IMR-90 (cell line): ENCODE measurements around the gene PTPN23. TPM values are rescaled to one million over a fixed set of nuclear protein-coding genes. Genes with fewer than 3 reads are reported as not detected.

ENCODE experiments used
- ATAC-seq: fragments of 200-7000 bp; cut with Tn5 transposase; 2 replicates; pipeline ENCODE4 v1.9.1; 2020; ENCODE audit warnings: low read depth, mild to moderate bottlenecking, moderate library complexity
- BruUV-seq: library from RNA; stranded (reverse); fragments of 400-500 nt; replicated peaks from 2 replicates; lab custom pipeline; 2021; lab: Mats Ljungman, UMichigan
- CTCF ChIA-PET: fragments of 300-600 bp; formaldehyde crosslinking; extraction: SDS; loops from one replicate; lab custom pipeline; 2021; ENCODE audit warnings: antibody characterized with exemption; lab: Yijun Ruan, JAX
- POLR2A ChIA-PET: fragments of 300-600 bp; sonication (Branson Sonifier 250); formaldehyde crosslinking; loops from one replicate; lab custom pipeline; 2022; ENCODE audit warnings: antibody characterized with exemption; ENCODE audit not compliant: unreplicated experiment; lab: Charles Lee
- DNase-seq: peaks from one replicate; pipeline ENCODE4 v3.0.0; 2013
- H2AFZ ChIP-seq: replicated peaks from 2 replicates; pipeline ENCODE3; 2013; ENCODE audit warnings: low read length, mild to moderate bottlenecking; ENCODE audit not compliant: poor library complexity
- H2AK5ac ChIP-seq: 2 replicates; pipeline ENCODE4 v1.6.1; 2013; ENCODE audit warnings: low read depth, low read length, inconsistent platforms
- H2AK9ac ChIP-seq: replicated peaks from 2 replicates; pipeline ENCODE3; 2013; ENCODE audit warnings: mild to moderate bottlenecking, low read depth, low read length, moderate library complexity; ENCODE audit not compliant: poor library complexity
- H2BK120ac ChIP-seq: 2 replicates; pipeline ENCODE4 v1.6.1; 2013; ENCODE audit warnings: low read depth, low read length, inconsistent platforms
- H2BK15ac ChIP-seq: 3 replicates; pipeline ENCODE4 v1.6.1; 2013; ENCODE audit warnings: low read depth, low read length, inconsistent platforms
- H2BK20ac ChIP-seq: 2 replicates; pipeline ENCODE4 v1.6.1; 2013; ENCODE audit warnings: low read depth, mild to moderate bottlenecking, inconsistent platforms, low read length, moderate library complexity
- H2BK5ac ChIP-seq: 2 replicates; pipeline ENCODE4 v1.6.1; 2013; ENCODE audit warnings: mild to moderate bottlenecking, low read depth, low read length, inconsistent platforms; ENCODE audit not compliant: poor library complexity, severe bottlenecking
- H3K14ac ChIP-seq: replicated peaks from 2 replicates; pipeline ENCODE4 v1.6.1; 2013; ENCODE audit warnings: low read depth, low read length, inconsistent platforms
- H3K18ac ChIP-seq: 2 replicates; pipeline ENCODE4 v1.6.1; 2013; ENCODE audit warnings: low read depth, low read length, control low read depth
- H3K23ac ChIP-seq: 2 replicates; pipeline ENCODE4 v1.6.1; 2013; ENCODE audit warnings: low read depth, low read length, inconsistent platforms
- H3K27ac ChIP-seq: 2 replicates; pipeline ENCODE4 v1.5.1; 2013; ENCODE audit warnings: mild to moderate bottlenecking, control low read depth, low read length; ENCODE audit not compliant: insufficient read depth
- H3K27me3 ChIP-seq: 2 replicates; pipeline ENCODE4 v1.6.1; 2013; ENCODE audit warnings: low read length; ENCODE audit not compliant: control insufficient read depth, insufficient read depth
- H3K36me3 ChIP-seq: 2 replicates; pipeline ENCODE4 v1.6.1; 2013; ENCODE audit warnings: low read length, mixed read lengths; ENCODE audit not compliant: control insufficient read depth, insufficient read depth
- H3K4ac ChIP-seq: 2 replicates; pipeline ENCODE4 v1.6.1; 2013; ENCODE audit warnings: low read depth, low read length, inconsistent platforms
- H3K4me1 ChIP-seq: 2 replicates; pipeline ENCODE4 v1.6.1; 2013; ENCODE audit warnings: low read length, mixed read lengths; ENCODE audit not compliant: control insufficient read depth, insufficient read depth
- H3K4me2 ChIP-seq: 2 replicates; pipeline ENCODE4 v1.6.1; 2013; ENCODE audit warnings: low read depth, mild to moderate bottlenecking, control low read depth, low read length, moderate library complexity
- H3K4me3 ChIP-seq: 2 replicates; pipeline ENCODE4 v1.5.1; 2013; ENCODE audit warnings: low read depth, mild to moderate bottlenecking, control low read depth, low read length, moderate library complexity; ENCODE audit not compliant: insufficient read depth
- H3K56ac ChIP-seq: 2 replicates; pipeline ENCODE4 v1.6.1; 2013; ENCODE audit warnings: low read length, inconsistent platforms; ENCODE audit not compliant: insufficient read depth; ENCODE audit errors: extremely low read depth
- H3K79me1 ChIP-seq, 2 experiments: 2 replicates each; pipeline ENCODE4 v1.6.1; 2013; ENCODE audit warnings: low read length in 2 of 2, inconsistent platforms in 1 of 2, low read depth in 1 of 2
- H3K9ac ChIP-seq: 2 replicates; pipeline ENCODE4 v1.6.1; 2013; ENCODE audit warnings: low read depth, low read length, control low read depth
- H3K9me1 ChIP-seq: 2 replicates; pipeline ENCODE4 v1.6.1; 2013; ENCODE audit warnings: low read length, inconsistent platforms; ENCODE audit not compliant: insufficient read depth
- H3K9me3 ChIP-seq: 2 replicates; pipeline ENCODE4 v1.6.1; 2013; ENCODE audit warnings: low read length; ENCODE audit not compliant: control insufficient read depth, insufficient read depth
- H4K20me1 ChIP-seq: 2 replicates; pipeline ENCODE4 v1.6.1; 2013; ENCODE audit warnings: low read length, inconsistent platforms; ENCODE audit not compliant: insufficient read depth
- H4K5ac ChIP-seq: 2 replicates; pipeline ENCODE4 v1.6.1; 2013; ENCODE audit warnings: mild to moderate bottlenecking, low read depth, low read length, control low read depth
- H4K8ac ChIP-seq, 2 experiments: 2 replicates each; pipeline ENCODE4 v1.6.1; 2013; ENCODE audit warnings: low read depth in 2 of 2, low read length in 2 of 2, control low read depth in 1 of 2, inconsistent platforms in 1 of 2
- H4K91ac ChIP-seq: 2 replicates; pipeline ENCODE4 v1.6.1; 2013; ENCODE audit warnings: low read depth, low read length, inconsistent platforms; ENCODE audit not compliant: insufficient read depth
- CHD1 ChIP-seq: IDR thresholded peaks from 2 replicates; pipeline ENCODE4 v1.6.1; 2012; ENCODE audit warnings: low read depth, low read length, improper control_type of control experiment
- CTCF ChIP-seq: conservative IDR thresholded peaks from 2 replicates; pipeline ENCODE4 v1.5.1; 2012; ENCODE audit warnings: mild to moderate bottlenecking, low read depth, low read length, improper control_type of control experiment
- ELK1 ChIP-seq: fragments of 150-350 bp; IDR thresholded peaks from 2 replicates; pipeline ENCODE4 v1.6.1; 2016; ENCODE audit warnings: low read depth, mild to moderate bottlenecking, low read length, moderate library complexity, borderline replicate concordance
- FOS ChIP-seq: fragments of 150-350 bp; IDR thresholded peaks from 2 replicates; pipeline ENCODE4 v1.6.1; 2016; ENCODE audit warnings: low read depth, low read length
- MAZ ChIP-seq: IDR thresholded peaks from 2 replicates; pipeline ENCODE4 v1.6.1; 2012; ENCODE audit warnings: low read depth, mild to moderate bottlenecking, low read length, improper control_type of control experiment, moderate library complexity, borderline replicate concordance
- MXI1 ChIP-seq: IDR thresholded peaks from 2 replicates; pipeline ENCODE4 v1.6.1; 2012; ENCODE audit warnings: low read depth, mild to moderate bottlenecking, low read length, moderate library complexity, borderline replicate concordance
- NFE2L2 ChIP-seq: fragments of 150-350 bp; IDR thresholded peaks from 2 replicates; pipeline ENCODE4 v1.6.1; 2016; ENCODE audit warnings: low read depth, mild to moderate bottlenecking, low read length
- RAD21 ChIP-seq: IDR thresholded peaks from 2 replicates; pipeline ENCODE4 v1.6.1; 2012; ENCODE audit warnings: low read length, improper control_type of control experiment
- RCOR1 ChIP-seq: IDR thresholded peaks from 2 replicates; pipeline ENCODE4 v1.6.1; 2012; ENCODE audit warnings: mild to moderate bottlenecking, low read length, improper control_type of control experiment; ENCODE audit not compliant: insufficient replicate concordance
- RFX5 ChIP-seq: IDR thresholded peaks from 2 replicates; pipeline ENCODE4 v1.8.0; 2012; ENCODE audit warnings: low read depth, mild to moderate bottlenecking, low read length, moderate library complexity
- SMC3 ChIP-seq: fragments of 150-350 bp; IDR thresholded peaks from 2 replicates; pipeline ENCODE4 v1.6.1; 2016; ENCODE audit warnings: low read depth, mild to moderate bottlenecking, antibody characterized with exemption, low read length, moderate library complexity
- WGBS, 2 experiments: methylation state at CpG; one replicate each; pipeline versions ENCODE4 v1.1.5 to v1.1.7; 2013; ENCODE audit warnings: missing lambda C conversion rate in 2 of 2; ENCODE audit not compliant: insufficient read length in 1 of 2; ENCODE audit errors: extremely low coverage in 2 of 2; 5-methylcytosine and 5-hydroxymethylcytosine counted together
- dilution Hi-C: fragments of 300-500 bp; cut with HindIII; formaldehyde crosslinking; loops from one replicate; pipeline ENCODE4 v1.14.3; 2018; ENCODE audit warnings: low sequenced_read_pairs; ENCODE audit not compliant: unreplicated experiment
- in situ Hi-C: fragments of 300-500 bp; cut with MboI; formaldehyde crosslinking; loops from 3 replicates; pipeline ENCODE4 v1.14.3; 2019; ENCODE audit warnings: low sequenced_read_pairs, inconsistent platforms, mixed read lengths
- intact Hi-C: fragments of 100-400 bp; cut with micrococcal nuclease; formaldehyde crosslinking; loops from 2 replicates; pipeline ENCODE4 v1.10.0; 2022
- polyA plus RNA-seq, 3 experiments: library from polyadenylated mRNA; depleted of rRNA; stranded (reverse); fragments of >200 nt; gene quantifications; 2 replicates each; pipeline ENCODE4 v1.2.3, GENCODE V29; 2012; ENCODE audit warnings: low replicate concordance in 1 of 3
- total RNA-seq: library from RNA; depleted of rRNA; stranded (reverse); fragments of >200 nt; gene quantifications from 2 replicates; pipeline ENCODE4 v1.2.3, GENCODE V29; 2012

Gene PTPN23
- total and polyA plus RNA-seq, 2 of the 4 experiments (the other 2 are of a cell fraction): 4.5 to 15.1 TPM

GRCh38 chr3:47404955-47405790 is 24.4 kb downstream of the PTPN23 start:
- no peak for TF ChIP-seq NFE2L2
- TF ChIP-seq RAD21: no peak
- no peak for TF ChIP-seq FOS
- no peak for TF ChIP-seq SMC3
- no peak for TF ChIP-seq CHD1
- no peak for TF ChIP-seq MXI1
- TF ChIP-seq MAZ: no peak
- no peak for TF ChIP-seq RCOR1
- TF ChIP-seq ELK1: no peak
- no peak for TF ChIP-seq RFX5
- TF ChIP-seq CTCF: no peak
- no peak overlapping the region for H2BK5ac ChIP-seq
- peak overlapping the region; percentile 21 for H2AK9ac ChIP-seq
- ATAC-seq: peak; percentile 75
- peaks cover 19 to 43% of the 10 kb centered on the region in 2 experiments for H3K79me1 ChIP-seq
- dilution Hi-C loops (no loop called here), in situ Hi-C loops (no loop called here), intact Hi-C loops (no loop called here)
- H3K27ac ChIP-seq: no peak overlapping the region
- H2BK20ac ChIP-seq: no peak overlapping the region
- no peaks in the 10 kb centered on the region for H3K9me3 ChIP-seq
- peak overlapping the region; percentile 35; the same call in 1 of the 2 replicates for H3K4ac ChIP-seq
- WGBS, 2 experiments: 76% methylated on average over 2 of the region's 9 CpGs; no CpG with 5 or more reads in 1 of the 2 experiments
- H3K56ac ChIP-seq: no peak overlapping the region
- no peak overlapping the region for H3K4me2 ChIP-seq
- no peak for DNase-seq
- H3K18ac ChIP-seq: no peak overlapping the region
- no peak overlapping the region for H3K4me3 ChIP-seq
- CTCF ChIA-PET: interaction anchor here (1.4 kb wide), 1 partner anchor 10 kb away, joined by 4 read pairs; no protein-coding TSS in a partner anchor
- BruUV-seq: no TSS peak
- H4K8ac ChIP-seq: no peak overlapping the region
- no peak overlapping the region for H2BK120ac ChIP-seq
- H3K27me3 ChIP-seq: no peaks in the 10 kb centered on the region
- H4K20me1 ChIP-seq: peaks cover 40% of the 10 kb centered on the region
- no peak overlapping the region for H3K23ac ChIP-seq
- peaks cover 11% of the 10 kb centered on the region; the same call in 1 of the 2 replicates for H3K4me1 ChIP-seq
- peaks cover 43% of the 10 kb centered on the region; the same call in 1 of the 2 replicates for H3K36me3 ChIP-seq
- H2BK15ac ChIP-seq: no peak overlapping the region
- peaks cover 21% of the 10 kb centered on the region for H3K9me1 ChIP-seq
- no peak overlapping the region for H4K5ac ChIP-seq
- no peak overlapping the region for H2AFZ ChIP-seq
- POLR2A ChIA-PET: no interaction called here
- peak overlapping the region; percentile 39; the same call in 1 of the 2 replicates for H2AK5ac ChIP-seq
- no peak overlapping the region for H4K91ac ChIP-seq
- H3K14ac ChIP-seq: peak overlapping the region; percentile 8; the same call in 1 of the 2 replicates
- H3K9ac ChIP-seq: no peak overlapping the region
